ENCODE results near the gene API5.

Gene API5

DNA sequence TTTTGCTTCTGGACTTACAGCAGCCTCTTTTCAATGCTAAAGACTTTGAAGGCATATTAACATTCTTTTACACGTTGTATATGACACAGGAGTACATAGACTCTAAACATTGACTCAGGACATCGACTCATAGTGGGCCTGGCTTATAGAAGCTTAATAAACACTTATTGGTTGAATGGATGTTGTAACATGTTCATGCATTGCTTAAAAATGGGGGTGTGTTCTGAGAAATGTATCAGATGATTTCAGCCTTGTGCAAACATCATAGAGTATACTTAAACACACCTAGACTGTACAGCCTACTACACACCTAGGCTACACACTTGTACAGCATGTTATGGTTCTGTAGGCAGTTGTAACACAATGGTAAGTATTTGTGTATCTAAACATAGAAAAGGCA, 64.8 kb downstream of the API5 start:
- DNase-seq (ENCODE audit: low read depth in 2 of 2): peak; percentile 52 to 92
- TF ChIP-seq, protein P1, sequence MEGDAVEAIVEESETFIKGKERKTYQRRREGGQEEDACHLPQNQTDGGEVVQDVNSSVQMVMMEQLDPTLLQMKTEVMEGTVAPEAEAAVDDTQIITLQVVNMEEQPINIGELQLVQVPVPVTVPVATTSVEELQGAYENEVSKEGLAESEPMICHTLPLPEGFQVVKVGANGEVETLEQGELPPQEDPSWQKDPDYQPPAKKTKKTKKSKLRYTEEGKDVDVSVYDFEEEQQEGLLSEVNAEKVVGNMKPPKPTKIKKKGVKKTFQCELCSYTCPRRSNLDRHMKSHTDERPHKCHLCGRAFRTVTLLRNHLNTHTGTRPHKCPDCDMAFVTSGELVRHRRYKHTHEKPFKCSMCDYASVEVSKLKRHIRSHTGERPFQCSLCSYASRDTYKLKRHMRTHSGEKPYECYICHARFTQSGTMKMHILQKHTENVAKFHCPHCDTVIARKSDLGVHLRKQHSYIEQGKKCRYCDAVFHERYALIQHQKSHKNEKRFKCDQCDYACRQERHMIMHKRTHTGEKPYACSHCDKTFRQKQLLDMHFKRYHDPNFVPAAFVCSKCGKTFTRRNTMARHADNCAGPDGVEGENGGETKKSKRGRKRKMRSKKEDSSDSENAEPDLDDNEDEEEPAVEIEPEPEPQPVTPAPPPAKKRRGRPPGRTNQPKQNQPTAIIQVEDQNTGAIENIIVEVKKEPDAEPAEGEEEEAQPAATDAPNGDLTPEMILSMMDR (IDR thresholded peaks at IDR 0.05; ENCODE audit: low read depth, low read length): no peak

DNA sequence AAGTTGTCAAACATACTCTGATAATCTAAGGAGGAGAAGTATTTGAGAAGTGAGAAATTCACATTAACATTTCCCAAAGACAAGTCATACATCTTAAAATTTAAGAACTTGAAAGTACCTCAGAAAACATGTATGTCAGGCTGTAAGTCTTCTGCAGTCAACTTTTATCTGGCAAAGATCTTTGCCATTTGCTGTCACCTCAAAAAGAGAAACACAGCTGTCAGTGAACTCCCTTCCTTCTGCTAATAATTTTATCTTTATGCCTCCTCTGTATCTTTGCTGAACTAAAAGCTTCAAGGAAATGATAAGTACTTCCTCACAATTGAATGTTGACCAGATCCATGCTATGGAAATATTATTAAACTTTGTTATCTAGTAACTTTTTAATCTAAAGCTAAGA, 65.6 kb downstream of the API5 start:
- H3K4me3 ChIP-seq (replicated peaks in 1 of 2; ENCODE audit: low read depth in 2 of 2, low read length in 2 of 2): no peak overlapping the region
- no peak for DNase-seq (ENCODE audit: low read depth in 2 of 2)
- TF ChIP-seq, protein P1 (IDR thresholded peaks at IDR 0.05; ENCODE audit: low read depth, low read length): no peak

More for the DNA sequence above, 64.8 kb downstream of the API5 start:
- H3K4me3 ChIP-seq (replicated peaks in 1 of 2; ENCODE audit: low read depth in 2 of 2, low read length in 2 of 2): no peak overlapping the region

DNA sequence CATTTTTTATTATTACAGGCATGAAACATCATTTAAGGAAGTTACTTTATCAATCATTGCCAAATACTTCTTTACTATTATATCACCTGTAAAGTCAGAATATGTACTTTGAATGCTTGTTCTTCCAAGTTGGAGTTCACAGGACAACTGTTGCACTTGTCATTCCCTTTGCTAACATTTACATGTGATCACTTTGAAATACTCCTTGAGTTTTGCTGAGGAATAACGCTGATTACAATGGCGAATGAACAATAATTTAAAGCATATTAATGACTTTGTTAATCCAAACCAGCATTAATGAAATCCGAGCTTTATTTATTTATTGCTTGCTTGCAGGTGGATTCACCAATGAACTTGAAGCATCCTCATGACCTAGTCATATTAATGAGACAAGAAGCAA, 67.1 kb downstream of the API5 start:
- TF ChIP-seq, protein P1 (IDR thresholded peaks at IDR 0.05; ENCODE audit: low read depth, low read length): no peak
- H3K4me3 ChIP-seq (replicated peaks in 1 of 2; ENCODE audit: low read depth in 2 of 2, low read length in 2 of 2): no peak overlapping the region
- DNase-seq (ENCODE audit: low read depth in 2 of 2): no peak

DNA sequence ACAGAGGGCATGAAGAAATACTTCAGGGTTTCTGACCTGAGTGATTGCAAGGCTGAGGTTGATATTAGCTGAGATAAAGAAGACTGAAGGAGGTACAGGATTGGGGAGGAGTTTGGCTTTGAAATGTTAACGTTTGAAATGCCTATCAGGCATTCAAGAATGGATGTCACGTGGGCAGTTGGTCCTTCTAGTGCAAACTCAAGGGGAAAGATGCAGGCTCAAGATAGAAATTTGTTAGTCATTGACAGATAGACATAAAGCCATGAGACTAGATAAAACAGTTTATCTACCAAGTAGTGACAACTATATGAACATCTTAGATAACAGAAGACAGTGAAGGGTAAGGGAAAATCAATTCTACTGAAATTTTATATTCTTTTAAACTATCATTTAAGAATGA, 70.0 kb downstream of the API5 start:
- TF ChIP-seq, protein P1 (IDR thresholded peaks at IDR 0.05; ENCODE audit: low read depth, low read length): no peak
- no peak overlapping the region for H3K4me3 ChIP-seq (replicated peaks in 1 of 2; ENCODE audit: low read depth in 2 of 2, low read length in 2 of 2)
- no peak for DNase-seq (ENCODE audit: low read depth in 2 of 2)

DNA sequence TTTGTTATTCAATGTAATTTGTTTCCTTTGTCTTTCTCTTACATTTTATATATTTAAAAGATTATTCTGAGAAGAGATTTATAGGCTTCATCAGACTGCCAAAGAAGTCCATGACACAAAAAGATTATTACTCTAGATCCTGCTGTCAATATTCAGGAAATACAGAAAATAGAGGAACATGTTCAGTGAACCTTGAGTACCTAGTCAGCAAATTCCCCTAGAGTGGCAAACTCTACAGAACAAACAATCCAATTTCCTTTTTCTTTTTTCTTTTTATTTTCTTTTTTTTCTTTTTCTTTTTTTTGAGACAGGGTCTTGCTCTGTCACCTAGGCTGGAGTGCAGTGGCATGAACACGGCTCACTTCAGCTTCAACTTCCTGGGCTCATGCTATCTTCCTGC, 70.8 kb downstream of the API5 start:
- no peak overlapping the region for H3K4me3 ChIP-seq (replicated peaks in 1 of 2; ENCODE audit: low read depth in 2 of 2, low read length in 2 of 2)
- no peak for DNase-seq (ENCODE audit: low read depth in 2 of 2)
- TF ChIP-seq, protein P1 (IDR thresholded peaks at IDR 0.05; ENCODE audit: low read depth, low read length): no peak

DNA sequence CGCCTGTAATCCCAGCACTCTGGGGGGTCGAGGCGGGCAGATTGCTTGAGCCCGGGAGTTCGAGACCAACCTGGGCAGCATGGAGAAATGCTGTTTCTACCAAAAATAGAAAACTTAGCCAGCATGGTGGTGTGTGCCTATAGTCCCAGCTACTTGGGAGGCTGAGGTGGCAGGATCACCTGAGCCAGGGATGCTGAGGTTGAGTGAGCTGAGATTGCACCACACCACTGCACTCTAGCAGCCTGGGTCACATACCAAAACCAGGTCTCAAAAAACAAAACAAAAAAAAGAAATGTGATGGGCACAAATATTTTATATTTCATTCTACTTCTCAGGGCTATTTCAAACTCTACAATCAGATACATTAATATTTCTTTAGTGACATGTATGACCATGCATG, 72.6 kb downstream of the API5 start:
- H3K4me3 ChIP-seq (replicated peaks in 1 of 2; ENCODE audit: low read depth in 2 of 2, low read length in 2 of 2): no peak overlapping the region
- TF ChIP-seq, protein P1 (IDR thresholded peaks at IDR 0.05; ENCODE audit: low read depth, low read length): no peak
- no peak for DNase-seq (ENCODE audit: low read depth in 2 of 2)

DNA sequence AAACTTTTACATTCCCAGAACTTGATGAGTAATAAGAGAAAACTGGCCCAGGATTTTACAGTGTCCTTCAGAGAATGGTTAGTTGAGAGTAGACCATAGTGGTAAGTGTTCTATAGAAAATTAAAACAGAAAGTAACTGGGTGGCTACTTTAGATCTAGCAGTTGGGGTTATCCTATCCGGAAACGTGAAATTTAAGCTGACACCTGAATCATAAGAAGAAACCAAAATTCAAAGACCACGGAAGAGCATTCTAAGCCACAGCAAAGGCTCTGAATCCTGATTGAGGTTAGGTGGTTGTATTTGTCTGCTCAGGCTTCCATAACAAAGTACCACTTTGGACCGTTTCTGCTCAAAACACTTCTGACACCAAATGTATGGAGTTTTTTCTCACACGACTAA, 80.9 kb downstream of the API5 start:
- no peak overlapping the region for H3K4me3 ChIP-seq (replicated peaks in 1 of 2; ENCODE audit: low read depth in 2 of 2, low read length in 2 of 2)
- TF ChIP-seq, protein P1 (IDR thresholded peaks at IDR 0.05; ENCODE audit: low read depth, low read length): no peak
- DNase-seq (ENCODE audit: low read depth in 2 of 2): no peak

Data from cardiac fibroblast (primary cell).